Stimulated activated CD4-positive, alpha-beta T cell treated with anti-CD3 and anti-CD28 coated beads, Interleukin-2, amount 100 ng/mL, for 24 hours (primary cell): Measurements from ENCODE around the gene PSMA8.
"Not testable (repeated sequence)": the region's sequence is repeated elsewhere in the genome, so short reads cannot be mapped to it uniquely, and the experiment has no call there.

Experiments used
- DNase-seq, 2 donors: peaks; one replicate each; pipeline ENCODE4 v3.0.0-alpha.2; 2020

Gene PSMA8

GRCh38 chr18:26242392-26242791 is 108.7 kb downstream of the PSMA8 start:
- not testable (repeated sequence) for DNase-seq
